Measurements from ENCODE around the gene CENPK.
"Not testable (repeated sequence)": the region's sequence is repeated elsewhere in the genome, so short reads cannot be mapped to it uniquely, and the experiment has no call there.

The CENPK gene

DNA sequence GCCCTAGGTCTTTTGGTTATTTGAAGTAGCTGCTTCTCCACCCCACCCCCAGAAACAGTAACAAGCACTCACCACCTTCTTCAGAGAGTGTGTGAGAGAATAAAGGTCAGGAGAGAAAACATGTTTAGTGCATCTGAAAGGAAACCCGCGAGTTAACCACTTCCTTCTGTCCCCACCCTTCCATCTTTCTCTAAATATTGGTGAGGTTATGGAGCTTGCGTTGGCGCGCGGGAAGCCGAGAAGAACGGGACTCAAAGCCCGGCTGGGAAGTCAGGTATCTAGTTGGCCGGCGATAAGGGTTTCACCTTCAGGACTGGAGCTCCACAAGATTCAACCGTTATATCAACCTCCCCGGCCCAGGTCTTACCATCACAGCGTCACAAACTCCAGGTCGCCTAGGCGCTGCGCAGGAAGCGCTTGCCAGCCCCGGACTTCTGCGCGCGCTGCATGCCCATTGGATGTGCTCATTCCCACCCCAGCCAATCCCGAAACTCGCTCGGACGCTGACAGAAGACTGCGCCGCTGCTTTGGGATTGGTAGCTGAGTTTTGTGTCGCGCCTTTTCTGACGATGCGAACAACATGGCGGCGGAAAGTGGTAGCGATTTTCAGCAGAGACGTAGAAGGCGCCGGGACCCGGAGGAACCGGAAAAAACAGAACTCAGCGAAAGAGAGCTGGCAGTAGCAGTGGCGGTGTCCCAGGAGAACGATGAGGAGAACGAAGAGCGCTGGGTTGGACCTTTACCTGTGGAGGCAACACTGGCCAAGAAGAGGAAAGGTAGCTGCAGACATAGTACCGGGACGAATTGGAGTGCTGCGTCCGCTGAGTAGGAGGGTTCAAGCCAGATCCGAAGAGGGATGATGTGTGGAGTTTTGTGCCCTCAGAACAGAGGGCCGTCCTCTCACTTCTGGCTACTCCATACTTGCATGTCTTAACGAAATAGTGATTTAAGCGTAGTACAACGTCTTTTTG, at the start of gene CENPK, which contains the start of gene PPWD1:
Gene CENPK (minus strand): TSS at position 438 of the 971 bp plus-strand sequence. CDS start 8,261 bp downstream, outside the sequence.
Gene PPWD1 (plus strand): TSS at position 566 of the 971 bp plus-strand sequence. CDS start 15 bp downstream, at position 581.
- DNase-seq (ENCODE audit: low read depth in 1 of 2, low spot score in 1 of 2): peak; percentile 79 to 96

GRCh38 chr5:65612298-65612907, 49.4 kb upstream of the CENPK start:
- DNase-seq (ENCODE audit: low read depth in 1 of 2, low spot score in 1 of 2): no peak

- no peak for DNase-seq (ENCODE audit: low read depth in 1 of 2, low spot score in 1 of 2)
These were observed 48.6 kb upstream of the CENPK start for GRCh38 chr5:65611524-65611923.

DNA sequence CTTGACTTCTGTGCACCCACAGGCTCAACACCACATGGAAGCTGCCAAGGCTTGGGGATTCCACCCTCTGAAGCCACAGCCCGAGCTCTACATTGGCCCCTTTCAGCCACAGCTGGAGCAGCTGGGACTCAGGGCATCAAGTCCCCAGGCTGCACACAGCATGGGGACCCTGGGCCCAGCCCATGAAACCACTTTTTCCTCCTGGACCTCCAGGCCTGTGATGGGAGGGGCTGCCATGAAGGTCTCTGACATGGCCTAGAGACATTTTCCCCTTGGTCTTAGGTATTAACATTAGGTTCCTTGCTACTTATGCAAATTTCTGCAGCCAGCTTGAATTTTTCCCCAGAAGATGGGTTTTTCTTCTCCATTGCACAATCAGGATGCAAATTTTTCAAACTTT, 38.8 kb upstream of the CENPK start:
- DNase-seq (ENCODE audit: low read depth in 1 of 2, low spot score in 1 of 2): not testable (repeated sequence)

DNA sequence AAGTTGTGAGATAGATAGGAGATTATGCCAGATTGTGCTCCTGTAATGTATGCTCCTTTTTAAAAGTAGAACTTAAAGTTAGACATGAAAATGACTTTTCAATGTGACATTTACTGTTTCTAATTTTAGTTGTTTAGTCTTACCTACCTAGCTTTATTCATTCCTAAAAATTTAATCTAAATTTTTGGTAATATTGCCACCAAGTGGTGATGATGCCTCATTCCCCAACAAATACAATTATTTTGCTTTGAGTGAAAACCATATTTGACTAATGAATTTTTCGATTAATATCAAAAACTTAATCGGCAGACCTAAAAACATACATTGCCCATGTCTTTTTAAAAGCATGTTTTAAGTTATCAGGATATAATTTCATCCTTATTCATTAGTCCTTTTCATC, 25.7 kb upstream of the CENPK start:
- no peak for DNase-seq (ENCODE audit: low read depth in 1 of 2, low spot score in 1 of 2)

DNA sequence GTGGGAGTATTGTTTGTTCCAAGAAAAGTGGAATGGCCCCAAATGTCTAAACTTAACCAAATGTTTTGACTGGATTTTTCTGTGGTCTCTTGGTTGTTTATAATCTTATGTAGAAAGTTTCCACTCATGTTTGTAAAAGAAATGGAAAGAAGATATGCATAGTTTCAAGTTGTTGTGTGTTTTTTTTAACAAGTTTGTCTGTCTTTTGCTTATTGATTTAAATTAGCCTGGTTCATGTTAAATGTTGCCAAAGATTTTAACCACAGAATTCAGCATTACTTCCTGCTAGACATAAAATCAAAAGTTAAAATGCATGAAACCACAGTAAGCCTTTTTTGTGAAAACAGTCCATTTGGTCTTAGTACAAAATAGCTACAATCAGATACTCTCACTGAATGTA, 14.2 kb upstream of the CENPK start:
- DNase-seq (ENCODE audit: low read depth in 1 of 2, low spot score in 1 of 2): no peak

- DNase-seq (ENCODE audit: low read depth in 1 of 2, low spot score in 1 of 2): no peak
These were observed 7.7 kb upstream of the CENPK start for GRCh38 chr5:65570598-65571226.

GRCh38 chr5:65566505-65566904, 3.5 kb upstream of the CENPK start:
- DNase-seq (ENCODE audit: low read depth in 1 of 2, low spot score in 1 of 2): no peak

GRCh38 chr5:65563777-65564176, 809 bp upstream of the CENPK start:
- DNase-seq (ENCODE audit: low read depth in 1 of 2, low spot score in 1 of 2): no peak

DNA sequence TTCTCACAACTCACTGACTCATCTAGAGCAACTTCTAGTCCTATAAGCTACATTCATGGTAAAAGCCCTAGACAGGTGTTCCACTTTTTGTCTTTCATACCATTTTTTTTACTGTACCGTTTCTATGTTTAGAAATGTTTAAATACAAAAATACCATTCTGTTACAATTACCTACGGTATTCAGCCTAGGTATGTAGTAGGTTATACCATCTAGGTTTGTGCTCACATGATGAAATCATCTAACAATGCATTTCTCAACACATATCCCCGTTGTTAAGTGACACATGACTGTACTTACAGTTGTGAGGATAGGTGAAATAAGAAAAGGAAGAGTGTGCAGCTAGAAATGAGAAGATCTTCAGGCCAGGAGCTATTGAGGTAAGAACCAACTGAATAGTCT, 6.2 kb downstream of the CENPK start:
- DNase-seq (ENCODE audit: low read depth in 1 of 2, low spot score in 1 of 2): no peak

DNA sequence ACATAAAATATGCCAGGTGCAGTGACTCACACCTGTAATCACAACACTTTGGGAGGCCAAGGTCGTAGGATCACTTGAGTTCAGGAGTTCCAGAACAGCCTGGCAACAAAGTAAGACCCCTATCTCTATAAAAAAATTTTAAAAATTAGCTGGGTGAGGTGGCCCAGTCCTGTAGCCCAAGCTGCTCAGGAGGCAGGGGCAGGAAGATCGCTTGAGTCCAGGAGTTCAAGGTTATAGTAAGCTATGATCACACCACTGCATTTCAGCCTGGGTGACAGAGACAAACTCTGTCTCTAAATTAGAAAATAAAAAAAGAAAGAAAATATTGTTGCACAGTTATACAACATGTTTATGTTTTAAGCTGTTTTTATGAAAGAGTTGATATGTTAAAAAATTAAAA, 6.8 kb downstream of the CENPK start:
- DNase-seq (ENCODE audit: low read depth in 1 of 2, low spot score in 1 of 2): no peak

GRCh38 chr5:65555287-65555686, 7.7 kb downstream of the CENPK start:
- DNase-seq (ENCODE audit: low read depth in 1 of 2, low spot score in 1 of 2): no peak

DNA sequence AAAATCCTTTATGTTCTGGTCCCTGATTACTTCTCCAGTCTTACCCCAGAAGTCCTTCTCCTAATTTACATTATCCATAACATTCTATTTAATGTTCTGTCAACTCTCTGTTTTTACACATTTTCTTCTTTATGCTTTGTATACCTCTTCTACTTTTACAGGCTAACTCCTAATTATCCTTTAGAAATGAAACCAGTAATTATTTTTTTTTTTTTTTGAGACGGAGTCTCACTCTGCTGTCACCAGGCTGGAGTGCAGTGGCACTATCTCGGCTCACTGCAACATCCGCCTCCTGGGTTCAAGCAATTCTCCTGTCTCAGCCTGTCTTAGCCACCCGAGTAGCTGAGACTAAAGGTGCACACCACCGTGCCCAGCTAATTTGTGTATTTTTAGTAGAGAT, 9.0 kb downstream of the CENPK start:
- DNase-seq (ENCODE audit: low read depth in 1 of 2, low spot score in 1 of 2): no peak

- no peak for DNase-seq (ENCODE audit: low read depth in 1 of 2, low spot score in 1 of 2)
These were observed 14.7 kb downstream of the CENPK start for GRCh38 chr5:65548281-65548680.

DNA sequence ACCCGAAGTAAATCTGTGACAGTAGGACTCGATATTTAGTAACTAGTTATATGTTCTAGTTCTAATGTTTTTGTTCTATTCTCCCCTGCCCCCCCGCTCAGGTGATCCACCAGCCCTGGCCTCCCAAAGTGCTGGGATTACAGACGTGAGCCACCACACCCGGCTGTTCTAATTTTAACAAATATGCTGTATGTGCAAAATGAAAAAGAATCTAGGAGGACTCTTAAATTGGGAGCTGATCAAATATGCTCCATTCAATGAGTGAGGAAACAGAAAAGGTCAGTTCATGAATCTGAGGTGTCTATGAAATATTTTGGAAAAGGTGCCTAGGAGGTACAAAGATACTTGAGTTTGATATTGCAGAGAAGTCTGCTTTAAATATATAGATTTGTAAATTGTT, 16.8 kb downstream of the CENPK start:
- no peak for DNase-seq (ENCODE audit: low read depth in 1 of 2, low spot score in 1 of 2)

DNA sequence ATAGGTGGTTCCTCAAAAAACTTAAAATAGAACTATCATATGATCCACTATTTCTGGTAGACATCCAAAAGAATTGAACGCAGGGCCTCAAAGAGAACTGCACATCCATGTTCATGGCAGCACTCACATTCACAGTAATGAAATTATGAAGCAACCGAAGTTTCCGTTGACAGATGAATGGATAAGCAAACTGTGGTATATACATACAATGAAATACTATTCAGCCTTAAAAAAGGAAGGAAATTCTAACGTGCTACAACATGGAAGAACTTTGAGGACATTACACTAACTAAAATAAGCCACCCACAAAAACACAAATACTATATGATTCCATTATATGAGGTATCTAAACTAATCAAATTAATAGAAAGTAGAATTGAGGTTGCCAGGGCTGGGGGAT, 18.5 kb downstream of the CENPK start:
- no peak for DNase-seq (ENCODE audit: low read depth in 1 of 2, low spot score in 1 of 2)

GRCh38 chr5:65539827-65540226, 23.1 kb downstream of the CENPK start:
- DNase-seq (ENCODE audit: low read depth in 1 of 2, low spot score in 1 of 2): no peak

DNA sequence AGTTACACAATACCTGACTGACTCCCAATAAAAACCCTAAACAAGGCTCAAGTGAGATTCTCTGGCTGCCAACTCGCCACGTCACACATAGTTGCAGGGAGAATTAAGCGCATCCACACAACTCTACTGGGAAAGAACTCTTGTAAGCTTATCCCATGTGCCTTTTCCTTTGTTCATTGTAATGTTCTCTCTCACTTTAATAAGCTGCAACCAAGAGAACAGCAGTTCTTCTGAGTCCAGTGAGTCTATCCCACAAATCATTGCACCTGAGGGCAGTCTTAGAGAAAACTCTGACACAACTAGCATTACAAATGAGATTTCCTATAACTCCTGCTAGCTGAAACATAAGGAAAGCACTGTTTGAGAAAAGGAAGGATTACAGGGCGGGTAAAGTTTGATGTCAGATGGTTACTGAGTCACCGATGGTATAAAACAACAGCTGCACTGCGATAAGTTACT, 27.4 kb downstream of the CENPK start:
- no peak for DNase-seq (ENCODE audit: low read depth in 1 of 2, low spot score in 1 of 2)

DNA sequence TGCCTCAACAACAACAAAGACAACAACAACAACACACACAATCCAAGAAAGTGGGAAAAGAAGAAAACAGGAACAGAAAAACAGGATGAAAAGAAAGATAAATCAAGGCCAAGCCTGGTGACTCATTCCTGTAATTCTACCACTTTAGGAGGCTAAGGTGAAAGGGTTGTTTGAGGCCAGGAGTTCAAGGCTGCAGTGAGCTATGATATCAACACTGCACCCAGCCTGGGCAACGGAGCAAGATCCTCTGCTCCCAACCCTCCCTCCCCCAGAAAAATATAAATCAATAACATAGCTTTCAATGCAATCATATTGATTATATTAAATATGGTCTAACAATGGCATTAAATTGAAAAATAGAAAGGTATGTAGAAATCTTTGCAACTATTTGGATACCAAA, 32.1 kb downstream of the CENPK start:
- DNase-seq (ENCODE audit: low read depth in 1 of 2, low spot score in 1 of 2): no peak

DNA sequence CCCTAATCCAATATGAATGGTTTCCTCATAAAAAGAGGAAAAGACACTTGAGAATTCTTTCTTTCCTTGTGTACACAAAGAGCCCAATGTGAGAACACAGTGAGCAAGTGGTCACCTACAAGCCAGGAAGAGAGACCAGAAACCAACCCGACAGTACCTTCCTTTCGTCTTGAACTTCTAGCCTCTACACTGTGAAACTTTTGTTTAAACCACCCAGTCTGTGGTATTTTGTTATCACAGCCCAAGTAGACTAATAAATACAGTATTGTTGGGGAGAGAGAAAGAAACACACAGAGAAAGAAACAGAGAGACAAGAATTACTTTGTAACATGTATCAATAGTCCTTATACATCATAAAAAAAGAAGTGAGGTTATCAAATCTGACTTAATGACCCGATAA, 37.2 kb downstream of the CENPK start:
- no peak for DNase-seq (ENCODE audit: low read depth in 1 of 2, low spot score in 1 of 2)

DNA sequence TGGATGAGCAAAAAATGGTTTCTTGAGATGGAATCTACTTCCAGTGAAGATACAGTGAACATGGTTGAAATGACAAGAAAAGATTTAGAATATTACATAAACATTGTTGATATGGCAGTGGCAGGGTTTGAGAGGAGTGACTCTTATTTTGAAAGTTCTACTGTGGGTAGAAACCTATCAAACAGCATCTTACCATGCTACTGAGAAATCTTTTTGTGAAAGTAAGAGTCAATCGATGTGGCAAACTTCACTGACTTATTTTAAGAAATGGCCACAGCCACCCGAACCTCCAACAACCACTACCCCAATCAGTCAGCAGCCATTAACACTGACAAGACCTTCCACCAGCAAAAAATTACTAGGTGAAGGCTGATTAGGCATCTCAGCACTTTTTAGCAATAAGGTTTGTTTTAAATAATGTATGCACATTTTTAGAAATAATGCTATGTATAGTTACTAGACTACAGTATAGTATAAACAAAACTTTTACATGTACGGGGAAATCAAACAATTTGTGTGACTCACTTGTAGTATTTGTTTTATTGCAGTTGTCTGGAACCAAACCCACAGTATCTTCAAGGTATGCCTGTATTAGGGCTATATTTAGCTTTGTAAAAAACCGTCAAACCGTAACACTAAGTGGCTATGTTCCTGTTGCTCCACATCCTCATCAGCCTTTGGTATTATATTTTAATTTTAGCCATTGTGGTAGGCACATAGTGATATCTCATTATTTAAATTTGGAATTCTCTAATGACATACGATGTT, 50.6 kb downstream of the CENPK start:
- DNase-seq (ENCODE audit: low read depth in 1 of 2, low spot score in 1 of 2): no peak
